Endothelial cell of coronary artery (primary cell): ENCODE results near the gene MROH2B. TPM values are rescaled to one million over a fixed set of nuclear protein-coding genes. Genes with fewer than 3 reads are reported as not detected.

ENCODE experiments used
- total RNA-seq: library from RNA; depleted of rRNA; stranded (reverse); fragments of >200 nt; gene quantifications from 2 replicates; pipeline ENCODE4 v1.2.3, GENCODE V29; 2014

MROH2B gene
- not detected in 2 replicates for total RNA-seq

DNA sequence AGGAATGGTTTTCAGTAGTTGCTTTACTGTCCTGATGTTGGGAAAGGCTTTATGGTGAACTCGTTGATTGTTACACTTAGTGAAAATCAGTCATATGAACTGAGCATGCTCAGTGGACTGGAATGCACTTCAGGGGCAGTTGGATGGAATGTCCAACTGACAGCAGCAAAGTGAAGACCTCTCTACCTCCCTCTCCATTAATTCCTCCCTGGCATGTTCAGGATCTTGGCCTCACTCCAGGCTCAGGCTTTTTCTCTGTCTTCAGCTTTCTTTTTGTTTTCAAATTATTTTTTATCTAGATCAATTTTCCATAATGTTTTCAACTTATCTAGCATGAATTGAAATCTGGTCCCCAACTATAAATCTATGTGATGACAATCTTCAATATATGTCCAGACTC is at the start of gene MROH2B:
Gene MROH2B (minus strand): TSS at position 101 of the 400 bp plus-strand sequence. CDS start 490 bp downstream, outside the sequence.

Other genes with a start within 250 kb of the MROH2B start
- gene RPL37, start 236.1 kb downstream of the MROH2B start, total RNA-seq, result 3,017 and 3,351 TPM in 2 replicates
- gene CARD6, start 230.0 kb downstream of the MROH2B start, total RNA-seq, result 21.1 and 22.9 TPM in 2 replicates
- gene C7, start 161.8 kb downstream of the MROH2B start, total RNA-seq, result 0.09 and 0.75 TPM in 2 replicates
- gene C6, start 142.2 kb upstream of the MROH2B start, total RNA-seq, result not detected in 2 replicates